ENCODE results near the gene THRSP. TPM values are rescaled to one million over a fixed set of nuclear protein-coding genes. Genes with fewer than 3 reads are reported as not detected.

Gene THRSP
- total RNA-seq, 4 donors from 2014 or later: 24.8 to 228 (median 81.8) TPM

DNA sequence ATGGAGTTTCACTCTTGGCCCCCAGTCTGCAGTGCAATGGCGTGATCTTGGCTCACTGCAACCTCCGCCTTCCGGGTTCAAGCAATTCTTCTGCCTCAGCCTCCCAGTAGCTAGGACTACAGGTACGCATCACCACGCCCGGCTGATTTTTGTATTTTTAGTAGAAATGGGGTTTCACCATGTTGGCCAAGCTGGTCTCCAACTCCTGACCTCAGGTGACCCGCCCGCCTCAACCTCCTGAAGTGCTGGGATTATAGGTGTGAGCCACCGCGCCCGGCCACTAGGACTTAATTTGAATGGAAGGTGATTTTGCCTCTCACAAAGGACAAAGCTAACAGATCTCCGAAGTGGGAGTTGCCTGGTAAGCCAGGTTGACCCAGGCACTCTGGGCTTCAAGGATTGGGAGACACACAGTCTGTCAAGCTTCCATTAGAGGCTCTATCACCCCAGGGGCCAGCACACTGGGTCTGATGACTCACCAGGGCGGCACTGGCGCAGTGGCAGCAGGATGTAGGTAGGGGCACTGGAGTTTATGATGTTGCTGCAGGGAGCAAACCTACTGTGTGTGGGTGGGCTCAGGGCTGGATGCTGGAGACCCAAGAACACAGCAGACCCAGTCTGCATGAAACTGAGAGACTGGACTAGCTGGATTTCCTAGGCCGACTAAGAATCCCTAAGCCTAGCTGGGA, 22.8 kb upstream of the THRSP start:
- TF ChIP-seq, protein P1, sequence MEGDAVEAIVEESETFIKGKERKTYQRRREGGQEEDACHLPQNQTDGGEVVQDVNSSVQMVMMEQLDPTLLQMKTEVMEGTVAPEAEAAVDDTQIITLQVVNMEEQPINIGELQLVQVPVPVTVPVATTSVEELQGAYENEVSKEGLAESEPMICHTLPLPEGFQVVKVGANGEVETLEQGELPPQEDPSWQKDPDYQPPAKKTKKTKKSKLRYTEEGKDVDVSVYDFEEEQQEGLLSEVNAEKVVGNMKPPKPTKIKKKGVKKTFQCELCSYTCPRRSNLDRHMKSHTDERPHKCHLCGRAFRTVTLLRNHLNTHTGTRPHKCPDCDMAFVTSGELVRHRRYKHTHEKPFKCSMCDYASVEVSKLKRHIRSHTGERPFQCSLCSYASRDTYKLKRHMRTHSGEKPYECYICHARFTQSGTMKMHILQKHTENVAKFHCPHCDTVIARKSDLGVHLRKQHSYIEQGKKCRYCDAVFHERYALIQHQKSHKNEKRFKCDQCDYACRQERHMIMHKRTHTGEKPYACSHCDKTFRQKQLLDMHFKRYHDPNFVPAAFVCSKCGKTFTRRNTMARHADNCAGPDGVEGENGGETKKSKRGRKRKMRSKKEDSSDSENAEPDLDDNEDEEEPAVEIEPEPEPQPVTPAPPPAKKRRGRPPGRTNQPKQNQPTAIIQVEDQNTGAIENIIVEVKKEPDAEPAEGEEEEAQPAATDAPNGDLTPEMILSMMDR (IDR thresholded peaks at IDR 0.05; ENCODE audit: low read depth): no peak

DNA sequence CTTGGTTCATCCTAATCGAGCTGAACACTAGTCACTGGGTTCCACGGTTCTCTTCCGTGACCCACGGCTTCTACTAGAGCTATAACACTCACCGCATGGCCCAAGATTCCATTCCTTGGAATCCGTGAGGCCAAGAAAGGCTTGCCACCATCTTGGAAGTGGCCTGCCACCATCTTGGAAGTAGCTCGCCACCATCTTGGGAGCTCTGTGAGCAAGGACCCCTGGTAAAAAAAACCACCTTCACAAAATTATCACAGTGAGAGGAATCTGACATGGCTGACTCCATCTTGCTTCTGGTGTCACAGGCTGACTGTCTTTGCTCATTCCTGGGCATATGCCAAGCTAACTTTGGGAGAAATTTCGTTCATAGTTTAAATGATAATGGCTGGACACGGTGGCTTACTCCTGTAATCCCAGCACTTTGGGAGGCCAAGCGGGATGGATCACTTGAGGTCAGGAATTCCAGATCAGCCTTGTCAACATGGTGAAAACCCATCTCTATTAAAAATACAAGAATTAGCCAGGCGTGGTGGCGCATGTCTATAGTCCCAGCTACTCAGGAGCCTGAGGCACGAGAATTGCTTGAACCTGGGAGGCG, 21.7 kb upstream of the THRSP start:
- TF ChIP-seq, protein P1 (IDR thresholded peaks at IDR 0.05; ENCODE audit: low read depth): no peak

DNA sequence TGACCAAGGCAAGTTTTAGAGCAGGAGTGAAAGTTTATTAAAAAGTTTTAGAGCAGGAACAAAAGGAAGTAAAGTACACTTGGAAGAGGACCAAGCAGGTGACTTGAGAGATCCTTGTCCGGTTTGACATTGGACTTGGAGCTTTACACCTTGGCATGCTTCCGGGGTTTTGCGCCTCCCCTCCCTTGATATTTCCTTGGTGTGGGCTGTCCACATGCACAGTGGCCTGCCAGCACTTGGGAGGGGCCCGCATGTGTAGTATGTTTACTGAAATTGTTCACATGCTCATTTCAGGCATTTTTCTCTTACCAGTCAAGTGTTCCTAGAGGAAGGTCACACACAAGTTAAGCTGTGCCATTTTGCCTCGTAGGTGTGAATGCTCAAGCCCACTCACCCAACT, 19.0 kb upstream of the THRSP start:
- TF ChIP-seq, protein P1 (IDR thresholded peaks at IDR 0.05; ENCODE audit: low read depth): no peak

DNA sequence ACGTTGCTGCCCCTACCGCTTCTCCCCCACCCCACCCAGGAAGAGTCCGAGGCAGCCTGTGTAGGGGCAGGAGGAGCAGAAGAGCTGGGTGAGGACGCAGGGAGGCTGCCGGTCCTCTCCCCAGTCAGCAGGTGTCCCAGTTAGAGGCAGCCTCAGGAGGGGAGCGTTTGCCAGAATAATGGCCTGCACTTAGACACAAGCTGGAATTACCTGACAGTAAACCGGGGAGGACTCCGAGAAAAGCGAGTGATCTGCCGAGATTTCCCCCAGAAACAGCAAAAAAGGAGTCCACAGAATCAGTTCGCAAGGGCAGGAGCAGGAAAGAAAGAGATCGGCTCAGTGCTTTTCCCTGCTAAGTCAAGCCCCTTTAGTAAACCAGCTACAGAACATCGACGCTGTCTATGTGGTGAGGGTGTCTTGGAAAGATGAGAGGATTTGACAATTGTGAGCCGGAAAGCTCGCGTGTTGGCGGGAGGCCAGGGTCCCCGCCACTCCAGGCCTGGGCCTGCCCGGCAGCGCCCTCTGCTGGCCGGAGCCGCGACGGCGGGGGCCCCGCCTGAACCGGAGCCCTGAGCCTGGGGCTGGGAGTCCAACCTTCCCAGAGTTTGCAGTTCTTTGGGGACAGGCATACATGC, 17.7 kb upstream of the THRSP start:
- TF ChIP-seq, protein P1 (IDR thresholded peaks at IDR 0.05; ENCODE audit: low read depth): no peak

DNA sequence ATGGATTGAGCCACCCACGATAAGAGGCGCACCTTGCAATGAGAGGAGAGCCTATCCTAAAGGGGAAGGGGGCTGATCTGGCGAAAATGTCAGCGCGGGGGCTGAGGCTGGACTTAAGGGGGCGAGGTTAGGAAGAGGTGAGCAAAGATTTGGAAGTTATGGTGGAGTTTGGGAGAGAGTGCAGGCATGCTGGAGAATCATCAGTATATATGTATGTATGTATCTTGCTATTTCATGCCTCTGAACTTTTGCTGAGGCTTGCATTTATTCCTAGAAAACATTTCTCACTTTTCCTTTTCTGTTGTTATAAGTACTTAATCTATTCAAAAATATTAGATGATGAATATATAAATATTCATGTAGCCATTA, 17.2 kb upstream of the THRSP start:
- TF ChIP-seq, protein P1 (IDR thresholded peaks at IDR 0.05; ENCODE audit: low read depth): no peak

DNA sequence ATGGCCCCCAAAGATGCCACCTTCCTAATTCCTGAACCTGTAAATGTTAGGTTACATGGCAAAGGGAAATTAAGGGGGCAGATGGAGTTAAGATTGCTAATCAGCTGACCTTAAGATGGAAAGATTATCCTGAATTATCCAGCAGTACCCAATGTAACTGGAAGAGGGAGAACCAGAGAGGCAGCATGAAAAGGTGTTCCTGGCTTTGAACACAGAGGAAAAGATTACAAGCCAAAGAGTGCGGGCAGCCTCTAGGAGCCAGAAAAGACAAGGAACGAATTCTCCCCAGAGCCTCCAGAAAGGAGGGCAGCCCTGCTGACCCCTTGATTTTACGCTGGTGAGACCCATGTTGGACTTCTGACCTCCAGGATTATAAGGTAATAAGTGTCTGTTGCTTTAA, 15.1 kb upstream of the THRSP start:
- TF ChIP-seq, protein P1 (IDR thresholded peaks at IDR 0.05; ENCODE audit: low read depth): no peak

DNA sequence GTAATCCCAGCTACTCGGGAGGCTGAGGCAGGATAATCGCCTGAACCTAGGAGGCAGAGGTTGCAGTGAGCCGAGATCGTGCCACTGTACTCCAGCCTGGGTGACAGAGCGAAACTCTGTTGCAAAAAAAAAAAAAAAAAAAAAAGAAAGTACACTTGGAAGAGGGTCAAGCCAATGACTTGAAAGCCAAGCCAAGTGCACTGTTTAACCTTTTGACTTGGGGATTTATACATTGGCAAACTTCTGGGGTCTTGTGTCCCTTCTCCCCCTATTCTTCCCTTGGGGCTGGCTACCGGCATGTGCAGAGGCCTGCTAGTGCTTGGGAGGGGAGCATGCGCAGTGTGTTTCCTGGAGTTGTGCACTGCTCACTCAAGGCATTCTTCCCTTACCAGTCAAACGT, 14.3 kb upstream of the THRSP start:
- TF ChIP-seq, protein P1 (IDR thresholded peaks at IDR 0.05; ENCODE audit: low read depth): no peak

Data from subcutaneous adipose tissue (tissue), 4 donors.